Lower leg skin (tissue), 3 donors: ENCODE measurements around the gene AGRP.

Experiments used
- POLR2A ChIP-seq, 2 donors: fragments of 450-650 bp; IDR thresholded peaks; one replicate each; pipeline ENCODE4 v1.6.1; 2016 to 2017; ENCODE audit warnings: antibody characterized with exemption in 2 of 2, mild to moderate bottlenecking in 1 of 2, moderate library complexity in 1 of 2
- TF ChIP-seq, protein P1 (sequence below), 3 donors: fragments of 450-650 bp; IDR thresholded peaks; one replicate each; pipeline ENCODE4 v1.5.1; 2016; ENCODE audit warnings: antibody characterized with exemption in 3 of 3, mild to moderate bottlenecking in 3 of 3, moderate library complexity in 2 of 3

GRCh38 chr16:67466581-67466980 lies 16.8 kb downstream of the AGRP start:
- TF ChIP-seq, protein P1, sequence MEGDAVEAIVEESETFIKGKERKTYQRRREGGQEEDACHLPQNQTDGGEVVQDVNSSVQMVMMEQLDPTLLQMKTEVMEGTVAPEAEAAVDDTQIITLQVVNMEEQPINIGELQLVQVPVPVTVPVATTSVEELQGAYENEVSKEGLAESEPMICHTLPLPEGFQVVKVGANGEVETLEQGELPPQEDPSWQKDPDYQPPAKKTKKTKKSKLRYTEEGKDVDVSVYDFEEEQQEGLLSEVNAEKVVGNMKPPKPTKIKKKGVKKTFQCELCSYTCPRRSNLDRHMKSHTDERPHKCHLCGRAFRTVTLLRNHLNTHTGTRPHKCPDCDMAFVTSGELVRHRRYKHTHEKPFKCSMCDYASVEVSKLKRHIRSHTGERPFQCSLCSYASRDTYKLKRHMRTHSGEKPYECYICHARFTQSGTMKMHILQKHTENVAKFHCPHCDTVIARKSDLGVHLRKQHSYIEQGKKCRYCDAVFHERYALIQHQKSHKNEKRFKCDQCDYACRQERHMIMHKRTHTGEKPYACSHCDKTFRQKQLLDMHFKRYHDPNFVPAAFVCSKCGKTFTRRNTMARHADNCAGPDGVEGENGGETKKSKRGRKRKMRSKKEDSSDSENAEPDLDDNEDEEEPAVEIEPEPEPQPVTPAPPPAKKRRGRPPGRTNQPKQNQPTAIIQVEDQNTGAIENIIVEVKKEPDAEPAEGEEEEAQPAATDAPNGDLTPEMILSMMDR (IDR thresholded peaks at IDR 0.05): no peak
- no peak for TF ChIP-seq POLR2A (IDR thresholded peaks at IDR 0.05)
